Fibroblast of peridontal ligament (primary cell): ENCODE data around the gene ABR.
"Not testable (repeated sequence)": the region's sequence is repeated elsewhere in the genome, so short reads cannot be mapped to it uniquely, and the experiment has no call there.

Experiments used
- DNase-seq: peaks from one replicate; pipeline ENCODE4 v3.0.0-alpha.2; 2010; ENCODE audit errors: extremely low read depth

ABR gene

GRCh38 chr17:1173432-1174262, 6.1 kb downstream of the ABR start:
- no peak for DNase-seq

- no peak for DNase-seq
These were observed 7.8 kb downstream of the ABR start for GRCh38 chr17:1171953-1172352.

- DNase-seq = no peak
These were observed 9.0 kb downstream of the ABR start for GRCh38 chr17:1170739-1171138.

- no peak for DNase-seq
These were observed 9.9 kb downstream of the ABR start for GRCh38 chr17:1169929-1170312.

GRCh38 chr17:1169221-1169928, 10.4 kb downstream of the ABR start:
- DNase-seq = no peak

- DNase-seq = no peak
These were observed 11.1 kb downstream of the ABR start for GRCh38 chr17:1168533-1169220.

- DNase-seq = no peak
These were observed 13.5 kb downstream of the ABR start for GRCh38 chr17:1166276-1166675.

- DNase-seq = no peak
These were observed 13.9 kb downstream of the ABR start for GRCh38 chr17:1165836-1166235.

- no peak for DNase-seq
These were observed 14.7 kb downstream of the ABR start for GRCh38 chr17:1164935-1165556.

GRCh38 chr17:1162116-1162855, 17.5 kb downstream of the ABR start:
- no peak for DNase-seq

- DNase-seq = no peak
These were observed 19.0 kb downstream of the ABR start for GRCh38 chr17:1160591-1161390.

- DNase-seq = no peak
These were observed 20.2 kb downstream of the ABR start for GRCh38 chr17:1159431-1160180.

GRCh38 chr17:1158879-1159278, 20.9 kb downstream of the ABR start:
- DNase-seq = peak; percentile 45

GRCh38 chr17:1156864-1157263, 22.9 kb downstream of the ABR start:
- no peak for DNase-seq

- no peak for DNase-seq
These were observed 25.1 kb downstream of the ABR start for GRCh38 chr17:1154704-1155103.

GRCh38 chr17:1153795-1154546, 25.8 kb downstream of the ABR start:
- peak; percentile 81 for DNase-seq

GRCh38 chr17:1152582-1152981, 27.2 kb downstream of the ABR start:
- not testable (repeated sequence) for DNase-seq

GRCh38 chr17:1150863-1151600, 28.7 kb downstream of the ABR start:
- DNase-seq = peak; percentile 6
